ENCODE results near the gene UBD.

The UBD gene

GRCh38 chr6:29567991-29568390 lies 8.5 kb upstream of the UBD start:
- Histone ChIP-seq H3K9me3 (ENCODE audit: low read length) (no peaks in the 10 kb centered on the region), H3K36me3 (ENCODE audit: insufficient read depth, low read length) (no peaks in the 10 kb centered on the region), H3K4me1 (ENCODE audit: insufficient read depth, low read length, severe bottlenecking) (no peaks in the 10 kb centered on the region), H3K4me3 (ENCODE audit: low read depth, low read length, poor library complexity, severe bottlenecking) (no peak overlapping the region), H2AFZ (ENCODE audit: low read length) (no peak overlapping the region), H3K27me3 (ENCODE audit: insufficient read depth, low read length) (no peaks in the 10 kb centered on the region), H3K4me2 (ENCODE audit: low read length) (no peak overlapping the region), H3K9me2 (ENCODE audit: low read depth, low read length) (no peaks in the 10 kb centered on the region), H3K9ac (ENCODE audit: low read length) (no peak overlapping the region), H3K27ac (ENCODE audit: low read depth, low read length, poor library complexity, severe bottlenecking) (no peak overlapping the region), H3K79me2 (ENCODE audit: insufficient read depth, low read length) (no peaks in the 10 kb centered on the region), H3F3A (ENCODE audit: insufficient read depth, low read length) (no peaks in the 10 kb centered on the region), H4K20me1 (ENCODE audit: insufficient read depth, low read length) (no peaks in the 10 kb centered on the region)
- no peak for TF ChIP-seq EZH2 (IDR thresholded peaks at IDR 0.05; ENCODE audit: borderline replicate concordance, low read length)
- TF ChIP-seq CTCF (IDR thresholded peaks at IDR 0.05; ENCODE audit: low read length): no peak

DNA sequence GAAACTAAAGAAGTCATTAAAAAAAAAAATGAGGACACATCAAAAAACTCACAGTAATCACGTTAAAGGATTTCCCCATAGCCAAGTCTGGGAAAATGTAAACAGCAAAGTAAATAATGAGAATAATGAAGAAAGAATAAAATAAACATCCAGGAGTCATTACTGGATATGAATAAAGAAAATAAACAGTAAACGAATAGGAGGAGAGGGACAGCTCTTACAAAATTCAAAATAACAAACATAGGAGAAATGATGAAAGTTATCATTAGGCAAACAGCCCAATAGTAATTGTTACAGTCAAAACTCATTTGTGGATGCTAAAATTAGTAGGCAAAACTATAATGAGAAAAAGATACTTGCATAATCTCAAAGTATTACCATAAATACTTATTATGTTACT lies 8.0 kb upstream of the UBD start:
- H3K79me2 ChIP-seq (ENCODE audit: insufficient read depth, low read length): no peaks in the 10 kb centered on the region
- no peaks in the 10 kb centered on the region for H4K20me1 ChIP-seq (ENCODE audit: insufficient read depth, low read length)
- no peak overlapping the region for H3K9ac ChIP-seq (ENCODE audit: low read length)
- H2AFZ ChIP-seq (ENCODE audit: low read length): no peak overlapping the region
- H3K9me3 ChIP-seq (ENCODE audit: low read length): no peaks in the 10 kb centered on the region
- no peak overlapping the region for H3K27ac ChIP-seq (ENCODE audit: low read depth, low read length, poor library complexity, severe bottlenecking)
- no peaks in the 10 kb centered on the region for H3F3A ChIP-seq (ENCODE audit: insufficient read depth, low read length)
- no peak overlapping the region for H3K4me3 ChIP-seq (ENCODE audit: low read depth, low read length, poor library complexity, severe bottlenecking)
- no peaks in the 10 kb centered on the region for H3K9me2 ChIP-seq (ENCODE audit: low read depth, low read length)
- H3K36me3 ChIP-seq (ENCODE audit: insufficient read depth, low read length): no peaks in the 10 kb centered on the region
- H3K4me1 ChIP-seq (ENCODE audit: insufficient read depth, low read length, severe bottlenecking): no peaks in the 10 kb centered on the region
- H3K4me2 ChIP-seq (ENCODE audit: low read length): no peak overlapping the region
- TF ChIP-seq EZH2 (IDR thresholded peaks at IDR 0.05; ENCODE audit: borderline replicate concordance, low read length): no peak
- TF ChIP-seq CTCF (IDR thresholded peaks at IDR 0.05; ENCODE audit: low read length): no peak
- no peaks in the 10 kb centered on the region for H3K27me3 ChIP-seq (ENCODE audit: insufficient read depth, low read length)

- H3K27me3 ChIP-seq (ENCODE audit: insufficient read depth, low read length): no peaks in the 10 kb centered on the region
- H3K4me3 ChIP-seq (ENCODE audit: low read depth, low read length, poor library complexity, severe bottlenecking): no peak overlapping the region
- H3K27ac ChIP-seq (ENCODE audit: low read depth, low read length, poor library complexity, severe bottlenecking): no peak overlapping the region
Observed at GRCh38 chr6:29566856-29567255, 7.3 kb upstream of the UBD start.

More at GRCh38 chr6:29566856-29567255, 7.3 kb upstream of the UBD start:
- H3K9me3 ChIP-seq (ENCODE audit: low read length): no peaks in the 10 kb centered on the region
- H3K4me1 ChIP-seq (ENCODE audit: insufficient read depth, low read length, severe bottlenecking): no peaks in the 10 kb centered on the region
- H3F3A ChIP-seq (ENCODE audit: insufficient read depth, low read length): no peaks in the 10 kb centered on the region
- H2AFZ ChIP-seq (ENCODE audit: low read length): no peak overlapping the region
- H3K9ac ChIP-seq (ENCODE audit: low read length): no peak overlapping the region
- H3K9me2 ChIP-seq (ENCODE audit: low read depth, low read length): no peaks in the 10 kb centered on the region
- TF ChIP-seq EZH2 (IDR thresholded peaks at IDR 0.05; ENCODE audit: borderline replicate concordance, low read length) (no peak), CTCF (IDR thresholded peaks at IDR 0.05; ENCODE audit: low read length) (no peak)
- H4K20me1 ChIP-seq (ENCODE audit: insufficient read depth, low read length): no peaks in the 10 kb centered on the region
- H3K36me3 ChIP-seq (ENCODE audit: insufficient read depth, low read length): no peaks in the 10 kb centered on the region
- H3K4me2 ChIP-seq (ENCODE audit: low read length): no peak overlapping the region
- no peaks in the 10 kb centered on the region for H3K79me2 ChIP-seq (ENCODE audit: insufficient read depth, low read length)

All from OCI-LY1 (cell line).